ENCODE data around the gene SMARCB1. TPM values are rescaled to one million over a fixed set of nuclear protein-coding genes. Genes with fewer than 3 reads are reported as not detected.

The SMARCB1 gene
- total RNA-seq, 2 donors from 2014 or later = 136 to 148 TPM

- DNase-seq = peak; percentile 60
- peak overlapping the region; percentile 74 for H3K27ac Mint-ChIP-seq
- H3K27me3 Mint-ChIP-seq (ENCODE audit: insufficient read depth) = no peaks in the 10 kb centered on the region
- peaks cover 30% of the 10 kb centered on the region for H3K36me3 Mint-ChIP-seq (ENCODE audit: low read depth)
- H3K4me1 Mint-ChIP-seq = peaks cover 39% of the 10 kb centered on the region
- Histone ChIP-seq H3K9ac (ENCODE audit: extremely low read depth, low read length, poor library complexity, severe bottlenecking) (peak overlapping the region; percentile 19), H3K4me1 (ENCODE audit: control insufficient read depth, insufficient read depth, low read length) (peaks cover 19% of the 10 kb centered on the region), H3K4me3 (ENCODE audit: low read length) (peak overlapping the region; percentile 21), H3K36me3 (ENCODE audit: control insufficient read depth, insufficient read depth, low read length) (peaks cover 34% of the 10 kb centered on the region), H3K9me3 (ENCODE audit: control insufficient read depth, low read length) (no peaks in the 10 kb centered on the region), H3K27ac (ENCODE audit: low read depth, low read length) (no peak overlapping the region), H3K27me3 (ENCODE audit: control insufficient read depth, insufficient read depth, low read length, poor library complexity, severe bottlenecking) (no peaks in the 10 kb centered on the region)
- TF ChIP-seq, protein P1, sequence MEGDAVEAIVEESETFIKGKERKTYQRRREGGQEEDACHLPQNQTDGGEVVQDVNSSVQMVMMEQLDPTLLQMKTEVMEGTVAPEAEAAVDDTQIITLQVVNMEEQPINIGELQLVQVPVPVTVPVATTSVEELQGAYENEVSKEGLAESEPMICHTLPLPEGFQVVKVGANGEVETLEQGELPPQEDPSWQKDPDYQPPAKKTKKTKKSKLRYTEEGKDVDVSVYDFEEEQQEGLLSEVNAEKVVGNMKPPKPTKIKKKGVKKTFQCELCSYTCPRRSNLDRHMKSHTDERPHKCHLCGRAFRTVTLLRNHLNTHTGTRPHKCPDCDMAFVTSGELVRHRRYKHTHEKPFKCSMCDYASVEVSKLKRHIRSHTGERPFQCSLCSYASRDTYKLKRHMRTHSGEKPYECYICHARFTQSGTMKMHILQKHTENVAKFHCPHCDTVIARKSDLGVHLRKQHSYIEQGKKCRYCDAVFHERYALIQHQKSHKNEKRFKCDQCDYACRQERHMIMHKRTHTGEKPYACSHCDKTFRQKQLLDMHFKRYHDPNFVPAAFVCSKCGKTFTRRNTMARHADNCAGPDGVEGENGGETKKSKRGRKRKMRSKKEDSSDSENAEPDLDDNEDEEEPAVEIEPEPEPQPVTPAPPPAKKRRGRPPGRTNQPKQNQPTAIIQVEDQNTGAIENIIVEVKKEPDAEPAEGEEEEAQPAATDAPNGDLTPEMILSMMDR (conservative IDR thresholded peaks at IDR 0.05) = peak; percentile 49
- WGBS, 2 experiments (ENCODE audit: insufficient coverage in 1 of 2, insufficient read length in 1 of 2) = 86 to 89% methylated on average over 3 to 4 of the region's 4 CpGs
- H3K9me3 Mint-ChIP-seq = no peaks in the 10 kb centered on the region
- peak overlapping the region; percentile 79 for H3K4me3 Mint-ChIP-seq
Observed at GRCh38 chr22:23789638-23790037, 2.9 kb downstream of the SMARCB1 start.

- 86 to 87% methylated on average over 10 of the region's 11 CpGs for WGBS, 2 experiments (ENCODE audit: insufficient coverage in 1 of 2, insufficient read length in 1 of 2)
- peaks cover 19% of the 10 kb centered on the region for H3K4me1 ChIP-seq (ENCODE audit: control insufficient read depth, insufficient read depth, low read length)
- Mint-ChIP-seq H3K9me3 (no peaks in the 10 kb centered on the region), H3K27me3 (ENCODE audit: insufficient read depth) (no peaks in the 10 kb centered on the region), H3K4me3 (no peak overlapping the region), H3K36me3 (ENCODE audit: low read depth) (peaks cover 41% of the 10 kb centered on the region), H3K4me1 (peaks cover 39% of the 10 kb centered on the region), H3K27ac (peak overlapping the region; percentile 44)
- H3K9ac ChIP-seq (ENCODE audit: extremely low read depth, low read length, poor library complexity, severe bottlenecking) = no peak overlapping the region
- no peaks in the 10 kb centered on the region for H3K9me3 ChIP-seq (ENCODE audit: control insufficient read depth, low read length)
- DNase-seq = no peak
- no peak overlapping the region for H3K27ac ChIP-seq (ENCODE audit: low read depth, low read length)
- TF ChIP-seq, protein P1 (conservative IDR thresholded peaks at IDR 0.05) = no peak
- H3K36me3 ChIP-seq (ENCODE audit: control insufficient read depth, insufficient read depth, low read length) = peaks cover 47% of the 10 kb centered on the region
- no peaks in the 10 kb centered on the region for H3K27me3 ChIP-seq (ENCODE audit: control insufficient read depth, insufficient read depth, low read length, poor library complexity, severe bottlenecking)
- no peak overlapping the region for H3K4me3 ChIP-seq (ENCODE audit: low read length)
Observed at GRCh38 chr22:23790819-23791737, 4.3 kb downstream of the SMARCB1 start.

- Histone ChIP-seq H3K27me3 (ENCODE audit: control insufficient read depth, insufficient read depth, low read length, poor library complexity, severe bottlenecking) (no peaks in the 10 kb centered on the region), H3K9me3 (ENCODE audit: control insufficient read depth, low read length) (no peaks in the 10 kb centered on the region), H3K4me3 (ENCODE audit: low read length) (no peak overlapping the region), H3K9ac (ENCODE audit: extremely low read depth, low read length, poor library complexity, severe bottlenecking) (no peak overlapping the region), H3K4me1 (ENCODE audit: control insufficient read depth, insufficient read depth, low read length) (peaks cover 14% of the 10 kb centered on the region), H3K36me3 (ENCODE audit: control insufficient read depth, insufficient read depth, low read length) (peaks cover 55% of the 10 kb centered on the region), H3K27ac (ENCODE audit: low read depth, low read length) (no peak overlapping the region)
- TF ChIP-seq, protein P1 (conservative IDR thresholded peaks at IDR 0.05) = no peak
- H3K9me3 Mint-ChIP-seq = no peaks in the 10 kb centered on the region
- peaks cover 33% of the 10 kb centered on the region for H3K4me1 Mint-ChIP-seq
- DNase-seq = no peak
- peak overlapping the region; percentile 44 for H3K27ac Mint-ChIP-seq
- 95% methylated on average over 21 to 25 of the region's 25 CpGs for WGBS, 2 experiments (ENCODE audit: insufficient coverage in 1 of 2, insufficient read length in 1 of 2)
- peaks cover 49% of the 10 kb centered on the region for H3K36me3 Mint-ChIP-seq (ENCODE audit: low read depth)
- no peaks in the 10 kb centered on the region for H3K27me3 Mint-ChIP-seq (ENCODE audit: insufficient read depth)
- no peak overlapping the region for H3K4me3 Mint-ChIP-seq
Observed at GRCh38 chr22:23791738-23792645, 5.2 kb downstream of the SMARCB1 start.

Measured in endodermal cell (in vitro differentiated cells).